GM12864 (cell line): ENCODE results near the gene MCM8.

Source experiments
- DNase-seq: peaks from one replicate; pipeline ENCODE4 v3.0.0-alpha.2; 2011; ENCODE audit warnings: low read depth
- H3K4me3 ChIP-seq: 2 replicates; pipeline ENCODE4 v1.5.1; 2011; ENCODE audit warnings: mild to moderate bottlenecking, low read depth, low read length, control low read depth
- CTCF ChIP-seq: IDR thresholded peaks from 2 replicates; pipeline ENCODE4 v1.5.1; 2011; ENCODE audit warnings: low read depth, mild to moderate bottlenecking, moderate library complexity, low read length, control low read depth, inconsistent platforms; ENCODE audit errors: missing control alignments

Gene MCM8

GRCh38 chr20:5991623-5992441 is 41.4 kb downstream of the MCM8 start:
- H3K4me3 ChIP-seq, result no peak overlapping the region
- DNase-seq, result no peak
- no peak for TF ChIP-seq CTCF

GRCh38 chr20:5996765-5997164 is 46.3 kb downstream of the MCM8 start:
- H3K4me3 ChIP-seq, result no peak overlapping the region
- TF ChIP-seq CTCF, result peak; percentile 16
- no peak for DNase-seq

GRCh38 chr20:5999783-6000182 is 49.3 kb downstream of the MCM8 start:
- TF ChIP-seq CTCF, result no peak
- DNase-seq, result no peak
- no peak overlapping the region for H3K4me3 ChIP-seq

- no peak for TF ChIP-seq CTCF
- H3K4me3 ChIP-seq, result no peak overlapping the region
- no peak for DNase-seq
Observed at GRCh38 chr20:6000871-6001270, 50.4 kb downstream of the MCM8 start.

- peak overlapping the region; percentile 76 for H3K4me3 ChIP-seq
- no peak for TF ChIP-seq CTCF
- no peak for DNase-seq
Observed at GRCh38 chr20:6006603-6006949, 56.1 kb downstream of the MCM8 start.

GRCh38 chr20:6007094-6007528 is 56.7 kb downstream of the MCM8 start:
- no peak for DNase-seq
- H3K4me3 ChIP-seq, result peak overlapping the region; percentile 76
- TF ChIP-seq CTCF, result no peak

- DNase-seq, result no peak
- peak overlapping the region; percentile 76; the same call in 1 of the 2 replicates for H3K4me3 ChIP-seq
- no peak for TF ChIP-seq CTCF
Observed at GRCh38 chr20:6007529-6008103, 57.2 kb downstream of the MCM8 start.
